ENCODE data around the gene GNAZ.

- no peak for TF ChIP-seq EZH2 (IDR thresholded peaks at IDR 0.05; ENCODE audit: insufficient read depth, low read length)
- TF ChIP-seq CTCF (IDR thresholded peaks at IDR 0.05; ENCODE audit: insufficient read depth, low read depth, low read length) = no peak
Measured at GRCh38 chr22:23130697-23131096, 60.4 kb downstream of the GNAZ start.

Data from astrocyte (in vitro differentiated cells and primary cell).